NCI-H2107 treated with DMSO at 0.1 percent for 48 hours (cell line): ENCODE results near the gene ABCA9.

ENCODE experiments used
- DNase-seq: peaks from one replicate; lab custom pipeline; 2025; ENCODE audit not compliant: unreplicated experiment; lab: John Stamatoyannopoulos, UW

The ABCA9 gene

GRCh38 chr17:69069226-69069750 lies 8.6 kb upstream of the ABCA9 start:
- no peak for DNase-seq

- DNase-seq = no peak
Observed at GRCh38 chr17:69067274-69068047, 6.7 kb upstream of the ABCA9 start.

GRCh38 chr17:69066482-69066881 lies 5.8 kb upstream of the ABCA9 start:
- no peak for DNase-seq

GRCh38 chr17:69065113-69065512 lies 4.4 kb upstream of the ABCA9 start:
- no peak for DNase-seq

- DNase-seq = no peak
Observed at GRCh38 chr17:69064476-69064875, 3.7 kb upstream of the ABCA9 start.

- DNase-seq = no peak
Observed at GRCh38 chr17:69064001-69064400, 3.3 kb upstream of the ABCA9 start.

GRCh38 chr17:69062860-69063581 lies 2.3 kb upstream of the ABCA9 start:
- no peak for DNase-seq

GRCh38 chr17:69061721-69062556 lies 1.2 kb upstream of the ABCA9 start:
- DNase-seq = no peak

GRCh38 chr17:69059458-69060175 lies 1.1 kb downstream of the ABCA9 start:
- no peak for DNase-seq

- no peak for DNase-seq
Observed at GRCh38 chr17:69058165-69058564, 2.6 kb downstream of the ABCA9 start.

- no peak for DNase-seq
Observed at GRCh38 chr17:69057280-69057679, 3.4 kb downstream of the ABCA9 start.

- DNase-seq = no peak
Observed at GRCh38 chr17:69056179-69056823, 4.4 kb downstream of the ABCA9 start.

- DNase-seq = no peak
Observed at GRCh38 chr17:69055334-69055733, 5.4 kb downstream of the ABCA9 start.

- no peak for DNase-seq
Observed at GRCh38 chr17:69050999-69051775, 9.5 kb downstream of the ABCA9 start.

- DNase-seq = no peak
Observed at GRCh38 chr17:69048634-69049033, 12.1 kb downstream of the ABCA9 start.

GRCh38 chr17:69047368-69048263 lies 13.1 kb downstream of the ABCA9 start:
- no peak for DNase-seq

GRCh38 chr17:69046121-69046807 lies 14.5 kb downstream of the ABCA9 start:
- no peak for DNase-seq

- no peak for DNase-seq
Observed at GRCh38 chr17:69045646-69046045, 15.1 kb downstream of the ABCA9 start.
